Psoas muscle (tissue), 8 donors: ENCODE measurements around the gene CCDC51. TPM values are rescaled to one million over a fixed set of nuclear protein-coding genes. Genes with fewer than 3 reads are reported as not detected.

Experiments
- ATAC-seq, 4 donors: fragments of 200-7000 bp; cut with Tn5 transposase; one replicate each; pipeline ENCODE4 v1.9.1; 2020; ENCODE audit warnings: moderate library complexity in 3 of 4, mild to moderate bottlenecking in 2 of 4
- DNase-seq, 2 donors: peaks; one replicate each; pipeline ENCODE4 v3.0.0-alpha.2; 2020
- H3K27ac ChIP-seq: fragments of 200-600 bp; one replicate; pipeline ENCODE4 v1.8.0; 2022
- H3K27me3 ChIP-seq, 3 donors: fragments of 200-600 bp in 1 of 3; one replicate each; pipeline versions ENCODE4 v1.6.1 to v1.8.0; 2013 to 2022; ENCODE audit warnings: low read length in 2 of 3, mild to moderate bottlenecking in 2 of 3, moderate library complexity in 1 of 3; ENCODE audit not compliant: insufficient read depth in 3 of 3
- H3K36me3 ChIP-seq, 2 donors: fragments of 200-600 bp in 1 of 2; one replicate each; pipeline versions ENCODE4 v1.6.1 to v1.8.0; 2013 to 2022; ENCODE audit warnings: low read depth in 1 of 2, mild to moderate bottlenecking in 1 of 2, moderate library complexity in 1 of 2; ENCODE audit not compliant: insufficient read depth in 1 of 2
- H3K4me1 ChIP-seq: fragments of 200-600 bp; one replicate; pipeline ENCODE4 v1.8.0; 2022
- H3K4me3 ChIP-seq: fragments of 200-600 bp; one replicate; pipeline ENCODE4 v1.8.0; 2022; ENCODE audit warnings: mild to moderate bottlenecking
- H3K9me3 ChIP-seq: fragments of 200-600 bp; one replicate; pipeline ENCODE4 v1.8.0; 2022
- CTCF ChIP-seq: fragments of 200-600 bp; IDR thresholded peaks from one replicate; pipeline ENCODE4 v1.8.0; 2022; ENCODE audit warnings: antibody characterized with exemption
- WGBS, 3 donors: extraction: QIAGEN DNeasy Blood & Tissue Kit; methylation state at CpG; one replicate each; pipeline versions ENCODE4 v1.1.6 to v1.1.7; 2013; 5-methylcytosine and 5-hydroxymethylcytosine counted together
- intact Hi-C, 2 donors: fragments of 100-400 bp; cut with DNase I; formaldehyde crosslinking; loops; one replicate each; pipeline versions ENCODE4 v1.11.0 to v1.14.2; 2022
- polyA plus RNA-seq, 3 donors: library from polyadenylated mRNA; stranded (reverse); fragments of 200-250 nt; gene quantifications; one replicate each; pipeline ENCODE4 v1.2.3, GENCODE V29; 2013
- total RNA-seq, 4 donors: library from RNA; stranded (reverse); fragmentation: NEBNext Ultra II Directional in 2 of 4; extraction: Animal tissue kit (Norgen Biotek cat#: 25700) in 2 of 4; gene quantifications; one replicate each; pipeline versions ENCODE4 v1.2.1 to v1.2.4, GENCODE V29; 2021 to 2023
- donor health status: healthy with polysubstance abuse.
- donor health status: DM: no; HTN: no; CAD: no; lungs with moderate emphysema.
- donor health status: Bipolar disorder and iron deficiency.
- donor health status: healthy.
- donor health status: DM: yes; HTN: yes; CAD: no.
- donor health status: DM: no; HTN: no; CAD: no.
- donor health status: DM: no; HTN: no; CAD: no.
- donor health status: DM: yes; HTN: yes; CAD: no.

The CCDC51 gene
- total and polyA plus RNA-seq, 7 donors = 5.3 to 19.6 (median 7.7) TPM

DNA sequence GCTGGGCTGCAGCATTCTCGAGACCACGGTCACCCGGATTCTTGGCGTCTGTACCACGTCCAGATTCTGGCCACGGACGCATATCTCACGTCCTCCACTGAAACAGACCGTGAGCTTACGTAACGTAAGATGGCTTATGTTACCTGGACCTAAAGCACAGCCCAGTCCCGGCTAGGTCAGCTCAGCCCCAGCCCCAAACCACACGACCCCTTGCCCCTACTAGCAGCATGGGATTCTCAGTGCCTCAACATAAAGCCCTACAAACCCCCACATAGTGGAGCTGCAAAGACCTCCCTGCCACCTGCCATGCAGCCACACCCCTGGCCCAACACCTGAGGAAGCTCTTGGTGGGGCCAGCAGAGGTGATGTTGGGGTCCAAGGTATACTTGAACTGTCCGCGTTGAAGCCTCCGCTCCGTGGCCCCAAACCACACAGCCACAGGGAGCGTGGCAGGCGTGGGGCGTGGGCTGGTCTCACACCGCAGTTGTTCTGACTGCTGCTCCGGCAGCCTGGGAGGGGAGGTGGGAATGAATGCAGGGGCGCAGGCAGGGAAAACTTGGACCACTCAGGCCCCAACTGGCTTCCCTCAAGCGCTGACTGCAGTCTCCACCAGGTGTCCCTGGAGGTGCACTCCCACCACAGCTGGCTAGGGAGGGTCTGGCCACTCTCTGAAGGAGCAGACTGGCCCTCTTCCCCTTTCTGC lies 24.5 kb downstream of the CCDC51 start:
- Histone ChIP-seq H3K27ac (no peak overlapping the region), H3K27me3 (peaks cover 0 to under 1% (median 0%) of the 10 kb centered on the region in 3 donors), H3K4me1 (no peaks in the 10 kb centered on the region), H3K9me3 (no peaks in the 10 kb centered on the region), H3K4me3 (no peak overlapping the region), H3K36me3 (no peaks in the 10 kb centered on the region)
- DNase-seq (peak; percentile 4 to 47), ATAC-seq (no peak)
- intact Hi-C loops = no loop called here
- WGBS, 3 donors = 88 to 90% (median 89%) methylated on average over 24 of the region's 24 CpGs
- TF ChIP-seq CTCF = no peak

DNA sequence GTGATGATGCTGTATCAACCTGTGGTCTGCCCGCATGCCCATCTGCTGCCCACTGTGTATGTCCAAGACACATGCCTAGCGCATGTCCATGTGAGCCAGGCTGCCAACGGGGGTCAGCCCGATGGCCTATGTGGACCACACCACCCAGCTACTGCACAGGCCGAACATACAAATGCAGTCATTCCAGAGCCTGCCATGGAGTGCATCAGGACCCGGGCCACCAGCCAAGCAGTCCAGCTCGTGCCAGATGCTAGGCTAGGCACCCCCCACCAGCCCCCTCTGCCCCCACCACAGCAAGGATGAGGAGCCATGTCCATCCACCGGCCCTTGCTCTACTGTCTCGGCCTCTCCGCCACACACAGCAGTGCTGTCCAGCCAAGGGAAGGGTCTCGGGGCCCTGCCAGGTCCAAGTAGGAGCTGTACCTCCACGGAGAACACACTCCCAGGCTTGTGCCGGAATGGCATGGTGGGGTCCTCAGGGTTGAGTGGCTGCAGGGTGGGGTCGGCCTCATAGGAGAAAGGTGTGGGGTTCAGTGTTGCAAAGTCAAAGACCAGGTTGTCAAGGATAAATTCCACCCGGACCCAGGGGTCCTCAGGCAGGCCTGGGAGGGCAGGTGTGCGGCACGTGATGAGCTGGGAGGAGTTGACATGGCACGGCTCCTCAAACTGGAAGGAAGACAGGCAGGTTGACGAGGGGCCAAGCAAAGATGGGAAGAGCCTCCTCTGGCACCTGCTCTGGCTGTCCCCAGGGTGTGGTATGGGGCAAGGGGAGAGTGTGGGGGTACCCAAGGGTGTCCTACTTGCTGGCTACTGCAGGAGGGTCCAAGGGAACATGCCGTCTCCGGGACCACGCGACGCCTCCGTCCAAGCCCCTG lies 25.3 kb downstream of the CCDC51 start:
- Histone ChIP-seq H3K27me3 (peaks cover 0 to 2% (median 0%) of the 10 kb centered on the region in 3 donors), H3K9me3 (no peaks in the 10 kb centered on the region), H3K4me1 (no peaks in the 10 kb centered on the region), H3K36me3 (peaks cover 0 to 3% of the 10 kb centered on the region in 2 donors), H3K27ac (no peak overlapping the region), H3K4me3 (no peak overlapping the region)
- TF ChIP-seq CTCF = no peak
- DNase-seq (peak; percentile 4 to 28), ATAC-seq (no peak)
- intact Hi-C loops = no loop called here
- WGBS, 3 donors = 78 to 90% (median 82%) methylated on average over 25 of the region's 25 CpGs

GRCh38 chr3:48413611-48414010 lies 26.3 kb downstream of the CCDC51 start:
- no peaks in the 10 kb centered on the region for H3K4me1 ChIP-seq
- H3K27ac ChIP-seq = no peak overlapping the region

GRCh38 chr3:48413086-48413485 lies 26.8 kb downstream of the CCDC51 start:
- ATAC-seq (no peak), DNase-seq (peak; percentile 4 to 10)
- WGBS, 3 donors = 87 to 96% (median 90%) methylated on average over 8 of the region's 8 CpGs
- Histone ChIP-seq H3K9me3 (no peaks in the 10 kb centered on the region), H3K4me1 (no peaks in the 10 kb centered on the region), H3K36me3 (peaks cover 0 to 3% of the 10 kb centered on the region in 2 donors), H3K27me3 (peaks cover 0 to 2% (median 0%) of the 10 kb centered on the region in 3 donors), H3K4me3 (no peak overlapping the region), H3K27ac (no peak overlapping the region)
- TF ChIP-seq CTCF = no peak
- intact Hi-C loops = no loop called here

More at GRCh38 chr3:48413611-48414010, 26.3 kb downstream of the CCDC51 start:
- peak; percentile 2 to 49 for DNase-seq
- H3K9me3 ChIP-seq = no peaks in the 10 kb centered on the region
- intact Hi-C loops = no loop called here
- no peak overlapping the region for H3K4me3 ChIP-seq
- ATAC-seq = no peak
- H3K27me3 ChIP-seq = peaks cover 0 to 2% (median 0%) of the 10 kb centered on the region in 3 donors
- 87 to 92% (median 91%) methylated on average over 8 to 14 of the region's 14 CpGs for WGBS, 3 donors
- no peak for TF ChIP-seq CTCF
- peaks cover 0 to 3% of the 10 kb centered on the region in 2 donors for H3K36me3 ChIP-seq
